ENCODE data around the gene PSD2.
"Not testable (repeated sequence)": the region's sequence is repeated elsewhere in the genome, so short reads cannot be mapped to it uniquely, and the experiment has no call there.

The PSD2 gene

DNA sequence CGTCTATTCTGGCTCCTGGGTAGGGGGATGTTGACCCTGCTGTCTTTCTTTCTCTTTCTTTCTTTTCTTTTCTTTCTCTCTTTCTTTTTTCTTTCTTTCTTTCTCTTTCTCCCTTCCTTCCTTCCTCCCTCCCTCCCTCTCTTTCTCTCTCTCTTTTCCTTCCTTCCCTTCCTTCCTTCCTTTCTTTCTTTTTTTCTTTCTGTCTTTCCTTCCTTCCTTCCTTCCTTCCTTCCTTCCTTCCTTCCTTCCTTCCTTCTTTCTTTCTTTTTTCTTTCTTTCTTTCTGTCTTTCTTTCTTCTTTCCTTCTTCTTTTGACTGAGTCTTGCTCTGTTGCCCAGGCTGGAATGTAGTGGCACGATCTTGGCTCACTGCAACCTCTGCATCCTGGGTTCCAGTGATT, 3.0 kb upstream of the PSD2 start:
- not testable (repeated sequence) for DNase-seq

GRCh38 chr5:139794067-139794846, 1.4 kb upstream of the PSD2 start:
- no peak for DNase-seq

DNA sequence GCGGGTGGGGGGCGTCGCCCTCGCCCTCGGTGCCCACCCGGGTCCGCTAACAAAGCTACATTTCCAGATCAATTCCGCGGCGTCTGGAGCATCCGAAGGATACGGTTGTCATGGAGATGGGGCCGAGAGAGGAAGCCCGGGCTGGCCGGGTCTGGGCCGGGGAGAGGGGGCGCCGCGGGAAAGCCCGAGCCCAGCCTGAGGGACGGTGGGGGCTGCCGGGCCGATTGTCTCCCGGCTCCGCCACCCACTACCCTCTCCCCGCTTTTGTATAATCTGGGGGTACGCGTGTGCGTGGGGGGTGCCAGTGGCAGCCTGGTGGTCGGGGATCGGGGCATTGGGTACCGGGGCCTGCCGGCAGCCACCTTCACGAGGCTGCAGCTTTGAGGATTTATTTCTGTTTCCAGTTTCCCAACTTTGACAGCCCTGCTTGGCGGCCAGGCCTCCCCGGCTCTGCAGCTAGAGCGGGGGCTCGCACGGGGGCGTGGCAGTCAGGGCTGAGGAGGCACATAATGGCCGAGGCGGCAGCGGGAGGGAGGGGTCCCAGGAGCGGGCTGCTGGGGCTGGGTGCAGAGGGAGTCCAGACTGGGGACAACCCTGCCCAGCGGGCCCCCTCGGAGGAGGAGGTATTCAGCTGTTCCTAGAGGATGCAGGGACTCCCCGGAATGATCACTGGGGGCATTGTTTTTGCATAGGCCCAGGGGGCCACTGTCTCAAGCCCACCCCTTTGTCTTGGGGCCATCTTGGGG, 626 bp downstream of the PSD2 start:
- no peak for DNase-seq

DNA sequence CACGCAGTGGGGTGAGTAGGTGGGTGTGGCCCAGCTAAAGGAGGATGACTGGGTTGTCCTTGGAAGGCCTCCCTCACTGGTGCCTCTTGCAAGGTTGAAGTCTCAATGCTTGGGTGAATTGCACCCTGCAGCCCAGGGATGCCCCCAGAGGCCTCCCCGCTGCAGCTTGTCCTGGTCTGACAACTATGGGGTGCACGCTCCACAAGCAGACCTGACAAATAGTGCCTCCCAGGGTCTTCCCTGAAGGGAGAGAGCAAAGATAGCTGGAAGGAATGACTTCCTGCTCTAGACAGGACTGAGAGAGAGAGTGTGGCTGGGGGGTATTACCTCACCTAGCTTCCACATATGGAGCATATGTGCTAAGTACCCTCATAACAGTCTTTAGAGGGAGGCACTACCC, 1.7 kb downstream of the PSD2 start:
- no peak for DNase-seq

DNA sequence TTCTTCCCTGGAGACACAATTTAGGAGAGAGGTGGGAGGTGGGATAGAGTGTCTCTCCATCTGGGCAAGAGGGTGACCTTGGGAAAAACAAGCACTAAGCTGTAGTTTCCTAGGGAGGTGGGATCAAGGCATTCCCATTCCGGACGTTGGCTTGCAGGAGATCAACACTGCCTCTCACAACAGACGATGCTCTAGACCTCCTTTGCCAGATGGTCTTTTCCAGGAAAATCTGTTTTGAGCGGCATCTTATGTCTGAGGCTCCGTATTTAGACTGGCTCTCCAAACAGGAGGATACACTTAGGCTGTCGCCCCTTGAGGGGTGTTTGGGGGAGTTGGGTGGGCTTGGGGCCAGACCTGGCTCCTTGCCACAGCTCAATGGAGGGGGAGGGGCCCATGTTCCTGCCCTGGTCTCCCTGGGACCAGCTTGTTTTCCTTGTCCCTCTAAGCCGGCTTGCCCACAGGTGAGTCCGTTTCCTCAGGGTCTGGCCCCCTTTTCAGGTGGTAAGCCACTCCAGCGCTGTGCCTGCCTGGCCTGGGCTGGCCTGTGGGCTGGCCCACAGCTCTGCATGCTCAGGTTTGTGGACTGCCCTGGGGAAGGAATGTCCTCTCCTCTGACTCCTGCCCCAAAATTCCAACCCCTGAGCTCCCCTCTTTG, 2.4 kb downstream of the PSD2 start:
- no peak for DNase-seq

DNA sequence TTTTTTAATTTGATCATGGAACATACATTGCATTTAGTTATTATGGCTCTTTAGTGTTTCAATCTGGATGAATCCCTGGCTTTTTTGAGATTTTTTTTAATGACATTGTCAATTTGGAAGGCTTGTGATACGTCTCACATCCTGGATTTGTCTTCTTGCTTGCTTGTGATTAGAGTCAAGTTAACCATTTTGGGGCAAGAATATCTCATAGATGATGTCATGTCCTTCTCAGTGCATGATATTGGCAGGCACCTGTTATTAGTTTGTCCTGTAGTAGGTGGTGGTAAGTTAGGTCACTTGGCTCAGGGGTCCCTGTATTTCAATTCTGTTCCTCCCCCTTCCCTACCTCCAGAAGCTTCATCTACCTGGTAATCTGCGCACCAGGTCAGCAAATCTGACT, 3.3 kb downstream of the PSD2 start:
- no peak for DNase-seq

DNA sequence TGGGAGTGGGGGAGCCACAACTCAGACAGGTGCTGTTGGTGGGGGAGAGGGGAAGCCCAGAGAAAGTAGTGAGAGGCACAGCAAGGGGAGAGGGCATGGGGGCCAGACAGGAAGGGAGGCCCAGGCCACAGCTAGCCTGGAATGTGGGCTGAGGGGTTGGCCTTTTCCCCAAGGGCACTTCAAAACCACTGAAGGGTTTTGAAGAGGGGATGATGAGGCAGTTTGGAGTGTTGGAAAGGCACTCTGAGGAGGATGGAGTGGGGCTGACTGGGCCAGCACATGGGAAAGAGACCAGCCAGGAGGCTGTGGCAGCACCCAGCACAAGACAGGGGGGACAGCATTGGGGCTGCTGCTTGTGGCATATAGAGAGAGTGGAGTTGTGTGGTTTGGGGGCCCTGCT, 3.8 kb downstream of the PSD2 start:
- no peak for DNase-seq

- DNase-seq = no peak
Measured at GRCh38 chr5:139803978-139804377, 8.4 kb downstream of the PSD2 start.

GRCh38 chr5:139804800-139805397, 9.3 kb downstream of the PSD2 start:
- DNase-seq = no peak

GRCh38 chr5:139805545-139805944, 9.9 kb downstream of the PSD2 start:
- DNase-seq = no peak

DNA sequence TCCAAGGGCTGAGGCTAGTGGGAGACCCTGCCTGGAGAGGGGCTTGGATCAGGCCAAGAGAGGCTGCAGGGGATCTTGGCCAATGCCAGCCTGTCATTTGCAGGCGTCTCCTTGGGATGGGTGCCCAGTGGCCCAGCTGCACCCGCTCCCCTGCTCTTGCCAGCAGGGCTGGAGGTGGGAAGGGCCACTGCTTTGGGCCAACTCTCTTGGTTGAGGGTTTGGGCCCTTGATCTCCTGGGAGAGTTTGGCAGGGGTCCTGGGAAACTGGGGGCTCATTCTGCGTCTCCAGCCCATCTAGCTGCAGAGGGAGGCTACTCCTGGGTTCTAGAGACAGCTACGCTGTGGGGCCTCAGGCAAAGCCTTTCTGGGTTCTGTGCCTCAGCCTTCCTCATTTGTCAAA, 10.5 kb downstream of the PSD2 start:
- no peak for DNase-seq

DNA sequence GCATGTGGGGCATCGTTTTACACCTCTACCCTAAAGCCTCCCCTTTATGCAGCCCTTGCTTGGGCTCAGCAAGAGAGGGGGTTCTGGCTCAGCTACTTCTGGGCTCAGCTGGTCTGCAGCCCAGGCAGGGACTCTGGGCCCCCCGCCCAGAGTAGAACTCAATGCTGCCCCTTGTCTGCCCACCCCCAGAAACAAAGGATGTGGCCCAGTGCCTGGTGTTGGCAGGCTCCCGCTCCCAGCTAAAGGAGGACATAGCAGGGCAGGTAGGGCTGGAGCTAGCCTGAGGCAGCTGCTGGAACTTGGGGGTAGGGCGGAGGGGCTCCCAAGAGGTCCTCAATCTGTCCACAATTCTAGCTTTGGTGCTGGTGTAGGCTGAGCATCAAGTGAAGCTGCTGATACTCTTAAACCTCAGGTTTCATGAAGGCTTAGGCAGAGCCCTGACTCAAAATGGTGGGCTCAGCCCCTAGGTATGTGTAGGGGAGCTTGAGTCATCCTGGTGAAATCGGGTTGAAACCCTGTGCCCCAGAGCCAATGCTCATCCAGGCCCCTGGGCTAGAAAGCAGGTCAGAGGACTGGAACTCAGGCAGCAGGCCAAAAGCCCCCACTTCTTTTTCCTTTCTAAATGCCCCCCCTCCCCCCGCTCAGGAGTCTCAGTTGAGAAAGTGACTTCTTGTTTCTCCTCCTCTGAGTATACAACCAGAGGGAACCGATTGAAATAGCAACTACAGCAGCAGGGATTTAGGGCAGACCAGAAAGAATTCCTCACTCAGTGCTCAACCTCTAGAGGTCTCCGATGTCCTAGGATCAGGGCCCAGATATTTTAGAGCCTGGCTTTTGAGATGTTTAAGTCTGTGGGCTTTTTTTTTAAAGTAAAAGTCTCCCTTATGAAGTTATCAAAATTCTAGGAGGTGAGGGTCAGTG, 11.4 kb downstream of the PSD2 start:
- DNase-seq = no peak

DNA sequence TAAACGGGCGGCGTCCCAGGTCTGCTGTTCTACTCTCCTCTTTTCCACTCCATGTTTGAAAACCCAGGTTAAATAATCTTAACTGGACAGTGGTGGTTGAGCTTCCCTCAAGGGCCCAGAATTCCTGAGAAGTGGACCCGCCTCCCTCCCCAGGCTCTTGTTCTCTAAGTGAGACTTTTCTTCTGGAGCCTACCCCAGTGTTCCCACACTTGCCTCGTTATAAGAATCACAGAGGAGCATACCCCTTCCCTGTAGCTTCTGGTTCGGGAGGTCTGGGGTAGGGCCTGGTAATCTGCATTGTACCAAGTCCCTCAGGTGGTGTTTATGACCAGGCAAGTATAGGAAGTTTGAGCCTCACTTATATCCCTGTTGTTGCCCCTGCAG, 12.0 kb downstream of the PSD2 start:
- no peak for DNase-seq

DNA sequence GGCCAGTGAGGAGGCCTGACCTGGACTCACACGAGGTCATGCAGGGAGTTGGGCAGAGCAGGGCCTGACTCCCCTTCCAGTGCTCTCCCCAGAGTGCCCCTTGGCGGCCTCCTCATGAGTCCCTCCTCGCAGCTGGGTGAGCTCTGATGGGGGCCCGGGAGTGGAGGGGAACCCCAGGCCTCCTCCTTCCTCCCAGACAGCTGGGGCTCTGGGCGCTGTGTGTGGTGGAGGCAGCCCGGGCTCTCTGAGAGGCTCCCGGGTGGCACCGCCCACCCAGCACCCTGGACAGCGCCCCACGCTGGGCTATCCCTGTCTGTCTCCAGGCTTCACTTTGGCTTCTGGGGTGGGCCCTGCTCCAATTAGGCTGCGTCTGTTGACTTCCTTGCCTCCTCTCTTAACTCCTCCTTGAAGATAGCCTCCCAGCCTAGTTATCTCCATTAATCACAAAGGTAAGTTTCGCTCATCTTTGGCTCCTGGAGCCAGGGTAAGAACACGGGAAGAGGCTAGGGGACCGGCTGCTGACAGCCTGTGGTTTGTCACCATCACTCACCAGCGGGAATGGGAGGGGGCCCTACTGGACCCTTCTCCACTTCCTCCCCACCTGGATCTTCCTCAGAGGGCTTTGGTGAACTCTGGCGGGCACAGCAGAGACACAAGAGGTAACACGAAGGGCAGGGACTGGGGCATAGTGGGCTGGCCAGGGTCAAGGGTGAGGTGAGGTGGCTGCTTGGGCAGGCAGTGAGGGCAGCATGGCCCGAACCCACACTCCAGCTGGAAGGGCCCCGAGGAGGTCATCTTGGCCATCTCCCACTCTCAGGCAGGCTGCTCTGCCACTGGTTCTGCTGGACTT, 13.1 kb downstream of the PSD2 start:
- DNase-seq = no peak

DNA sequence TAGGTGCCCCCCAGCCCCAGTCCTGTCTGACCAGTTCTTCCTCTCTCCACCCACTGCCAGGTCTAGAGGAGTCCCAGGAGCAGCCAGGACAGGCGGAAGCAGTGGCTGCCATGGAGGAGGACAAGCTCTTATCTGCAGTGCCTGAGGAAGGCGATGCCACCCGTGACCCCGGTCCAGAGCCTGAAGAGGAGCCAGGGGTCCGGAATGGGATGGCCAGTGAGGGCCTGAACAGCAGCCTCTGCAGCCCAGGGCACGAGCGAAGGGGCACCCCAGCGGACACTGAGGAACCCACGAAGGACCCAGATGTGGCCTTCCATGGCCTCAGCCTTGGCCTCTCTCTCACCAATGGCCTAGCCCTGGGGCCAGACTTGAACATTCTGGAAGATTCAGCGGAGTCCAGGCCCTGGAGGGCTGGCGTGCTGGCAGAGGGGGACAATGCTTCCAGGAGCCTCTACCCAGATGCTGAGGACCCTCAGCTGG, 13.8 kb downstream of the PSD2 start:
- DNase-seq = no peak

GRCh38 chr5:139810341-139811273, 15.0 kb downstream of the PSD2 start:
- no peak for DNase-seq

GRCh38 chr5:139811274-139811607, 15.6 kb downstream of the PSD2 start:
- DNase-seq = no peak

DNA sequence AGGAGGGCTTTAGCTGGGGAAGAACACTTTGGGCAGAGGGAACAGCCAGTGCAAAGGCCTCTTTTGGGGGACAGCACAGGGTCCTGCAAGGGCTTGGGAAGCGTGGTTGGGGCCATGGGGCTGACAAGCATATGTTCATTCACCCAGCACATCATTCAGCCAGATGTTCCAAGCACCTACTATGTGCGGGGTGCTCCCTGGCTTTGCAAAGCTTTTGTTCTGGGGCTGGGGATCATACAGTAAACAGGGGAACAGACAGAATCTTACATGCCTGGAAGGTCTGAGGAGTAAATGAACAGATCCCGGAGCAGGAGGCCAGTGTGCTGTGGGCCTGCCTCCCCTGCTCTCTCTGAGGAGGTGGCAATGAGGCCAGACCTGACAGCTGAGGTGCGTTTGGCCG, 16.7 kb downstream of the PSD2 start:
- DNase-seq = no peak

DNA sequence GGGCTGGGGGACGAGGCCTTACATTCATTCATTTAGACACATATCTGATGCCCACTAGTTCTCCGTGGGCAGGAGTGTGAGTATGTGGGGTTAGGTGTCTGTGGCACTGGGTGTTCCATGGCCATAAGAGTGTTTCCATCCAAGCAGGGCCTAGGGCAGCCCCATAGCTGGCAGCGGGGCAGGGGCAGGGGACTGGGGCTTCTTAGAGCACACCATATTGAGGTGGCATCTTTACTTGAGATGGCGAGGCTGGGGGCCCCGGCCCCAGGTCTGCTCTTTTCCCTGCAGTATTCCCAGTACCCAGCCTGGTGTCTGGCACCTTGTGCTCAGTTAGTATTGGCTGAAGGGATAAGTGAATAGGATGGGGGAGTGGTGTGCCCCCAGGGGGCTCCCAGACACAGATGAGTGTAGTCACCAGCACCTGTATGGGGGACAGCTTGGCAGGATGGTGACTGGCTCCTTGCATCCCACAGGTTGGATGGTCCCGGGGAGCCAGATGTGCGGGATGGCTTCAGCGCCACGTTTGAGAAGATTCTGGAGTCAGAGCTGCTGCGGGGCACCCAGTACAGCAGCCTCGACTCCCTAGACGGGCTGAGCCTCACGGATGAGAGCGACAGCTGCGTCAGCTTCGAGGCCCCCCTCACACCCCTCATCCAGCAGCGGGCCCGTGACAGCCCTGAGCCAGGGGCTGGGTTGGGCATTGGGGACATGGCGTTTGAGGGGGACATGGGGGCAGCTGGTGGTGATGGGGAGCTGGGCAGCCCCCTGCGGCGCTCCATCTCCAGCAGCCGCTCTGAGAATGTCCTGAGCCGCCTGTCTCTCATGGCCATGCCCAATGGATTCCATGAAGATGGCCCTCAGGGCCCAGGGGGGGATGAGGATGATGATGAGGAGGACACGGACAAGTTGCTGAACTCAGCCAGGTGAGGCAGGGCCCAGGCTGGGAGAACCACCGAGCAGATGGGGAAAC, 17.5 kb downstream of the PSD2 start:
- no peak for DNase-seq
